SK-N-SH (cell line): ENCODE data around the gene ZNF445.

Experiments
- CTCF ChIP-seq: fragments of 200-600 bp; sonication (generic); IDR thresholded peaks from 2 replicates; pipeline ENCODE4 v1.6.1; 2017; ENCODE audit warnings: antibody characterized with exemption, mild to moderate bottlenecking, moderate library complexity
- REST ChIP-seq: IDR thresholded peaks from 2 replicates; pipeline ENCODE4 v1.6.1; 2012; ENCODE audit warnings: mild to moderate bottlenecking, low read depth, low read length, moderate library complexity
- RFX5 ChIP-seq: IDR thresholded peaks from 2 replicates; pipeline ENCODE4 v1.6.1; 2012; ENCODE audit warnings: mild to moderate bottlenecking, improper control_type of control experiment, low read length

- TF ChIP-seq RFX5 (no peak), CTCF (no peak), REST (no peak)
Observed at GRCh38 chr3:44506961-44507360, 29.5 kb upstream of the ZNF445 start.
